Loucy (cell line): Measurements from ENCODE around the gene SLC25A41.

Source experiments
- H2AFZ ChIP-seq: fragments of 200-600 bp; sonication (generic); 2 replicates; pipeline ENCODE4 v1.6.0; 2016; ENCODE audit warnings: antibody characterized with exemption, mild to moderate bottlenecking, low read length, moderate library complexity
- H3F3A ChIP-seq: fragments of 200-600 bp; 2 replicates; pipeline ENCODE4 v1.6.0; 2016; ENCODE audit warnings: antibody characterized with exemption, low read depth, mild to moderate bottlenecking
- H3K27me3 ChIP-seq: fragments of 200-600 bp; sonication (generic); 2 replicates; pipeline ENCODE4 v1.6.1; 2014; ENCODE audit warnings: low read length, mild to moderate bottlenecking; ENCODE audit not compliant: insufficient read depth, poor library complexity, severe bottlenecking
- H3K36me3 ChIP-seq: fragments of 200-600 bp; sonication (generic); 2 replicates; pipeline ENCODE4 v1.6.1; 2016; ENCODE audit warnings: low read length; ENCODE audit not compliant: insufficient read depth
- H3K4me1 ChIP-seq: fragments of 200-600 bp; sonication (generic); 2 replicates; pipeline ENCODE4 v1.5.1; 2014; ENCODE audit warnings: low read length, mild to moderate bottlenecking; ENCODE audit not compliant: insufficient read depth, poor library complexity, severe bottlenecking
- H3K4me2 ChIP-seq: fragments of 200-600 bp; sonication (generic); 2 replicates; pipeline ENCODE4 v1.6.0; 2014; ENCODE audit warnings: antibody characterized with exemption, low read length, low read depth, mild to moderate bottlenecking; ENCODE audit not compliant: poor library complexity, severe bottlenecking
- H3K4me3 ChIP-seq: fragments of 200-600 bp; sonication (generic); 2 replicates; pipeline ENCODE4 v1.5.1; 2014; ENCODE audit warnings: low read length, mild to moderate bottlenecking, mixed read lengths; ENCODE audit not compliant: poor library complexity, severe bottlenecking
- H3K79me2 ChIP-seq: fragments of 200-600 bp; sonication (generic); 2 replicates; pipeline ENCODE4 v1.6.1; 2014; ENCODE audit warnings: low read length; ENCODE audit not compliant: insufficient read depth
- H3K9ac ChIP-seq: fragments of 200-600 bp; sonication (generic); 2 replicates; pipeline ENCODE4 v1.6.0; 2014; ENCODE audit warnings: mild to moderate bottlenecking, low read depth, low read length, moderate library complexity; ENCODE audit not compliant: poor library complexity, severe bottlenecking
- H3K9me2 ChIP-seq: fragments of 200-600 bp; sonication (generic); replicated peaks from 2 replicates; pipeline ENCODE4 v1.6.1; 2016; ENCODE audit warnings: low read depth, low read length, mixed read lengths
- H3K9me3 ChIP-seq: fragments of 200-600 bp; sonication (generic); 2 replicates; pipeline ENCODE4 v1.6.1; 2014; ENCODE audit warnings: mild to moderate bottlenecking, antibody characterized with exemption, low read length, low read depth; ENCODE audit not compliant: insufficient read depth
- H4K20me1 ChIP-seq: fragments of 200-600 bp; sonication (generic); 2 replicates; pipeline ENCODE4 v1.6.0; 2014; ENCODE audit warnings: antibody characterized with exemption, low read length, mild to moderate bottlenecking; ENCODE audit not compliant: insufficient read depth, poor library complexity, severe bottlenecking
- EZH2phosphoT487 ChIP-seq: fragments of 200-600 bp; IDR thresholded peaks from 2 replicates; pipeline ENCODE4 v1.6.1; 2018; ENCODE audit warnings: antibody characterized with exemption, mild to moderate bottlenecking, moderate library complexity, borderline replicate concordance
- TF ChIP-seq, protein P1 (sequence below): fragments of 200-600 bp; sonication (generic); conservative IDR thresholded peaks from 2 replicates; pipeline ENCODE4 v1.5.1; 2014; ENCODE audit warnings: mild to moderate bottlenecking, antibody characterized with exemption, low read length

Gene SLC25A41

GRCh38 chr19:6433663-6434062 is at the start of gene SLC25A41:
Gene SLC25A41, minus strand, starts transcription at chr19:6433763. Its CDS starts 70 bp downstream, at chr19:6433693.
- no peaks in the 10 kb centered on the region for H3K27me3 ChIP-seq
- no peak within 1 kb of the TSS for H3K9ac ChIP-seq
- H3K9me3 ChIP-seq: no peaks in the 10 kb centered on the region
- H3F3A ChIP-seq: no peaks in the 10 kb centered on the region
- no peak within 1 kb of the TSS for H3K4me3 ChIP-seq
- no peaks in the 10 kb centered on the region for H4K20me1 ChIP-seq
- TF ChIP-seq EZH2phosphoT487: no peak
- TF ChIP-seq, protein P1, sequence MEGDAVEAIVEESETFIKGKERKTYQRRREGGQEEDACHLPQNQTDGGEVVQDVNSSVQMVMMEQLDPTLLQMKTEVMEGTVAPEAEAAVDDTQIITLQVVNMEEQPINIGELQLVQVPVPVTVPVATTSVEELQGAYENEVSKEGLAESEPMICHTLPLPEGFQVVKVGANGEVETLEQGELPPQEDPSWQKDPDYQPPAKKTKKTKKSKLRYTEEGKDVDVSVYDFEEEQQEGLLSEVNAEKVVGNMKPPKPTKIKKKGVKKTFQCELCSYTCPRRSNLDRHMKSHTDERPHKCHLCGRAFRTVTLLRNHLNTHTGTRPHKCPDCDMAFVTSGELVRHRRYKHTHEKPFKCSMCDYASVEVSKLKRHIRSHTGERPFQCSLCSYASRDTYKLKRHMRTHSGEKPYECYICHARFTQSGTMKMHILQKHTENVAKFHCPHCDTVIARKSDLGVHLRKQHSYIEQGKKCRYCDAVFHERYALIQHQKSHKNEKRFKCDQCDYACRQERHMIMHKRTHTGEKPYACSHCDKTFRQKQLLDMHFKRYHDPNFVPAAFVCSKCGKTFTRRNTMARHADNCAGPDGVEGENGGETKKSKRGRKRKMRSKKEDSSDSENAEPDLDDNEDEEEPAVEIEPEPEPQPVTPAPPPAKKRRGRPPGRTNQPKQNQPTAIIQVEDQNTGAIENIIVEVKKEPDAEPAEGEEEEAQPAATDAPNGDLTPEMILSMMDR: no peak
- no peaks in the 10 kb centered on the region for H3K36me3 ChIP-seq
- no peaks in the 10 kb centered on the region for H3K79me2 ChIP-seq
- H3K4me2 ChIP-seq: no peak within 1 kb of the TSS
- H3K4me1 ChIP-seq: peaks cover 5% of the 10 kb centered on the region
- H2AFZ ChIP-seq: no peak within 1 kb of the TSS
- no peaks in the 10 kb centered on the region for H3K9me2 ChIP-seq

- Histone ChIP-seq H3K9ac (no peak overlapping the region), H3K4me3 (no peak overlapping the region), H3K9me2 (no peaks in the 10 kb centered on the region), H3K36me3 (no peaks in the 10 kb centered on the region), H2AFZ (0 out of 2 replicates have a peak overlapping the region, but pooled peaks have one; percentile 46), H3K79me2 (peaks cover 22% of the 10 kb centered on the region; the same call in 1 of the 2 replicates), H3K27me3 (no peaks in the 10 kb centered on the region), H3K4me2 (no peak overlapping the region), H3K4me1 (peaks cover 18% of the 10 kb centered on the region), H3F3A (no peaks in the 10 kb centered on the region), H4K20me1 (no peaks in the 10 kb centered on the region), H3K9me3 (no peaks in the 10 kb centered on the region)
- no peak for TF ChIP-seq EZH2phosphoT487
- TF ChIP-seq, protein P1: no peak
Observed at GRCh38 chr19:6483235-6483634, 49.7 kb upstream of the SLC25A41 start.

DNA sequence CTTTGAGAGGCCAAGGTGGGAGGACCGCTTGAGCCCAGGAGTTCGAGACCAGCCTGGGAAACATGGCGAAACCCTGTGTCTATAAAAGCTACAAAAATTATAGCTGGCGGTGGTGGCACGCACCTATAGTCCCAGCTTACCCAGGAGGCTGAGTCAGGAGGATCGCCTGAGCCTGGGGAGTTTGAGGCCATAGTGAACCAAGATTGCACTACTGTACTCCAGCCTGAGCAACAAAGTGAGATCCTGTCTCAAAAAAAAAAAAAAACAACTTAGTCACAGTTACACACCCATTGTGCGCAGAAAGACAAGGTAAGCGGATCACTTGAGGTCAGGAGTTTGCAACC is 48.8 kb upstream of the SLC25A41 start:
- H3F3A ChIP-seq: no peaks in the 10 kb centered on the region
- H3K9me3 ChIP-seq: no peaks in the 10 kb centered on the region
- H3K36me3 ChIP-seq: no peaks in the 10 kb centered on the region
- H3K9ac ChIP-seq: peak overlapping the region; percentile 95
- peak overlapping the region; percentile 88 for H3K4me3 ChIP-seq
- H3K9me2 ChIP-seq: no peaks in the 10 kb centered on the region
- no peak for TF ChIP-seq EZH2phosphoT487
- TF ChIP-seq, protein P1: no peak
- peak overlapping the region; percentile 86 for H2AFZ ChIP-seq
- no peaks in the 10 kb centered on the region for H4K20me1 ChIP-seq
- H3K27me3 ChIP-seq: no peaks in the 10 kb centered on the region
- H3K4me1 ChIP-seq: peaks cover 18% of the 10 kb centered on the region
- H3K4me2 ChIP-seq: peak overlapping the region; percentile 89
- H3K79me2 ChIP-seq: peaks cover 22% of the 10 kb centered on the region; the same call in 1 of the 2 replicates
